Measurements from ENCODE around the gene NUMA1. TPM values are rescaled to one million over a fixed set of nuclear protein-coding genes. Genes with fewer than 3 reads are reported as not detected.
A peak's percentile ranks its signal among the peaks of the same experiment; 100 is the strongest.

NUMA1 gene
- total and polyA plus RNA-seq, 2 of the 8 experiments (the other 6 are each of a cell fraction or from before 2014, with no cell fraction given), result 101 to 107 TPM

DNA sequence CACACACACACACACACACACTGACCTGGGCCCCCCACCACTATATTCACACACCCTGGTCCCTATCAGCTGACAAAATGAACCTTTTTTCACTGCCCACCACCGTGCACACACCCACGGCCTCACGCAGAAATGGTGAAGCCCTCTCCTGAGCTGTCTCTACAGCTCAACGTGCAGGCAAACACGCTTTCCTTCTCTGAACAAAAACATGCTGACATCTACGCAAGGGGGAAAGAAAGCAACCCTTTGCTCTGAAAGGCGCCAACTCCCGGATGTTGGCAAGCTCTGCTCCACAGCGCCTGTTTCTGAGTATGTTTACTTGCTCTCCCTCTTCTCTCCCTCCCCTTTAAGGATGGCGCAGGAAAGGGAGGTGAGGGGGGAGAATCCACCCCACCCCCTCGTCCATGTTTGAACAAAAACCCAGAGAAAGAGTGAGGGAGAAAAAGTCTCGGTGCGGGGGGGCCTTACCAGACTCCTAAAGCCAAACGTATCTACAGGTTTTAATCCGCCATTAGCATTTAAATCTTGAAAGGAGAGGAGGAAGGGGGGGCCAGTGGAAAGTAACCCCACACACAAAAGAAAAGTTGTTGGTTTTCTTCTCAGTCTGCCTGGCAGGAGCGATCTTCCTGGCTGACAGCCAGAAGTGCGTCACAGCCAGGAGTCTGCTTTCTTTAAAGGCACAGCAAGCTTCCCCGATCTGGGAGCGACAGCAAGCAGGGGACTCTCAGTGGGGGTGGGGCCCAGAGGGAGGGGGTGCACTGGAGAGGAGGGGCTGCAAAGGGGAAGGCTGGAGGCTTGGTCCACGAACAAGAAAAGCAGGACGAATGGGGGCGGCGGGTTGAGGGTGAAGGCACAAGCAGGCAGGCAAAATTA lies 39.6 kb downstream of the NUMA1 start (continued):
- TF ChIP-seq JUN (IDR thresholded peaks at IDR 0.05; ENCODE audit: low read depth, low read length) (no peak), TAF1 (IDR thresholded peaks at IDR 0.05; ENCODE audit: low read depth, low read length) (peak; percentile 40), SP1 (IDR thresholded peaks at IDR 0.05; ENCODE audit: low read depth, low read length) (peak; percentile 37; the same call in 1 of the 2 replicates), KDM5A (IDR thresholded peaks at IDR 0.05; ENCODE audit: low read length) (no peak), NRF1 (IDR thresholded peaks at IDR 0.05; ENCODE audit: low read depth, low read length) (no peak), RXRA (IDR thresholded peaks at IDR 0.05; ENCODE audit: insufficient read depth, low read depth, low read length) (no peak), ASH2L (IDR thresholded peaks at IDR 0.05; ENCODE audit: low read length) (peak; percentile 36), HDAC2 (IDR thresholded peaks at IDR 0.05; ENCODE audit: borderline replicate concordance in 1 of 2, low read depth in 2 of 2, low read length in 2 of 2) (no peak), YY1 (IDR thresholded peaks at IDR 0.05; ENCODE audit: low read depth, low read length) (peak; percentile 68; the same call in 1 of the 2 replicates), BACH1 (IDR thresholded peaks at IDR 0.05; ENCODE audit: low read length) (no peak), SAP30 (IDR thresholded peaks at IDR 0.05; ENCODE audit: insufficient read depth, insufficient replicate concordance, low read length) (peak; percentile 26), BCL11A (IDR thresholded peaks at IDR 0.05; ENCODE audit: low read depth in 2 of 2, low read length in 2 of 2) (no peak), CTBP2 (IDR thresholded peaks at IDR 0.05; ENCODE audit: borderline replicate concordance, insufficient read depth, insufficient read length, low read length) (no peak), FOSL1 (IDR thresholded peaks at IDR 0.05; ENCODE audit: insufficient read depth, low read depth, low read length) (no peak), SP4 (IDR thresholded peaks at IDR 0.05; ENCODE audit: low read length) (no peak), PHF8 (conservative IDR thresholded peaks at IDR 0.05; ENCODE audit: low read depth, low read length) (no peak), SIRT6 (IDR thresholded peaks at IDR 0.05; ENCODE audit: low read length) (no peak), KDM1A (IDR thresholded peaks at IDR 0.05; ENCODE audit: borderline replicate concordance, low read length) (no peak)
- TF ChIP-seq, protein P1, sequence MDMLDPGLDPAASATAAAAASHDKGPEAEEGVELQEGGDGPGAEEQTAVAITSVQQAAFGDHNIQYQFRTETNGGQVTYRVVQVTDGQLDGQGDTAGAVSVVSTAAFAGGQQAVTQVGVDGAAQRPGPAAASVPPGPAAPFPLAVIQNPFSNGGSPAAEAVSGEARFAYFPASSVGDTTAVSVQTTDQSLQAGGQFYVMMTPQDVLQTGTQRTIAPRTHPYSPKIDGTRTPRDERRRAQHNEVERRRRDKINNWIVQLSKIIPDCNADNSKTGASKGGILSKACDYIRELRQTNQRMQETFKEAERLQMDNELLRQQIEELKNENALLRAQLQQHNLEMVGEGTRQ (IDR thresholded peaks at IDR 0.05; ENCODE audit: low read length), result no peak
- TF ChIP-seq, protein P2, sequence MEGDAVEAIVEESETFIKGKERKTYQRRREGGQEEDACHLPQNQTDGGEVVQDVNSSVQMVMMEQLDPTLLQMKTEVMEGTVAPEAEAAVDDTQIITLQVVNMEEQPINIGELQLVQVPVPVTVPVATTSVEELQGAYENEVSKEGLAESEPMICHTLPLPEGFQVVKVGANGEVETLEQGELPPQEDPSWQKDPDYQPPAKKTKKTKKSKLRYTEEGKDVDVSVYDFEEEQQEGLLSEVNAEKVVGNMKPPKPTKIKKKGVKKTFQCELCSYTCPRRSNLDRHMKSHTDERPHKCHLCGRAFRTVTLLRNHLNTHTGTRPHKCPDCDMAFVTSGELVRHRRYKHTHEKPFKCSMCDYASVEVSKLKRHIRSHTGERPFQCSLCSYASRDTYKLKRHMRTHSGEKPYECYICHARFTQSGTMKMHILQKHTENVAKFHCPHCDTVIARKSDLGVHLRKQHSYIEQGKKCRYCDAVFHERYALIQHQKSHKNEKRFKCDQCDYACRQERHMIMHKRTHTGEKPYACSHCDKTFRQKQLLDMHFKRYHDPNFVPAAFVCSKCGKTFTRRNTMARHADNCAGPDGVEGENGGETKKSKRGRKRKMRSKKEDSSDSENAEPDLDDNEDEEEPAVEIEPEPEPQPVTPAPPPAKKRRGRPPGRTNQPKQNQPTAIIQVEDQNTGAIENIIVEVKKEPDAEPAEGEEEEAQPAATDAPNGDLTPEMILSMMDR (IDR thresholded peaks at IDR 0.05; ENCODE audit: control extremely low read depth in 1 of 3, insufficient read depth in 1 of 3, low read depth in 1 of 3, low read length in 3 of 3), result no peak
